K562 (cell line): ENCODE data around the gene LCA5L. TPM values are rescaled to one million over a fixed set of nuclear protein-coding genes. Genes with fewer than 3 reads are reported as not detected.
A peak's percentile ranks its signal among the peaks of the same experiment; 100 is the strongest.

Experiments
- ATAC-seq: fragments of 200-7000 bp; cut with Tn5 transposase; 3 replicates; pipeline ENCODE4 v1.9.1; 2020; ENCODE audit warnings: moderate library complexity
- BruUV-seq: library from RNA; stranded (reverse); fragments of 400-500 nt; replicated peaks from 2 replicates; lab custom pipeline; 2021; lab: Mats Ljungman, UMichigan
- CTCF ChIA-PET: fragments of 300-600 bp; formaldehyde crosslinking; extraction: SDS; loops from one replicate; lab custom pipeline; 2021; ENCODE audit warnings: low intra/inter-chr PET ratio; lab: Yijun Ruan, JAX
- POLR2A ChIA-PET: fragments of 300-600, 350-650 bp; sonication (Branson Sonifier 250); formaldehyde crosslinking; extraction: SDS; loops from one replicate; lab custom pipeline; 2021; ENCODE audit warnings: antibody characterized with exemption, inconsistent platforms; lab: Yijun Ruan, JAX
- DNase-seq, 4 experiments: peaks; one replicate each; pipeline versions ENCODE4 v3.0.0 to v3.0.0-alpha.2; 2011 to 2018; ENCODE audit warnings: low spot score in 3 of 4, mixed read lengths in 3 of 4; ENCODE audit errors: extremely low read depth in 1 of 4
- FAIRE-seq: peaks from 2 replicates; lab custom pipeline; 2011; peaks lifted over from hg19 to GRCh38; lab: Jason Lieb, UNC
- H2AFZ ChIP-seq: 2 replicates; pipeline ENCODE4 v1.6.0; 2011; ENCODE audit warnings: low read depth, low read length, control low read depth, inconsistent platforms
- H3K27ac ChIP-seq: fragments of 200-600 bp; 3 replicates; pipeline ENCODE4 v1.8.0; 2011; ENCODE audit warnings: low read depth, mild to moderate bottlenecking, control low read depth, inconsistent platforms, low read length, moderate library complexity, mixed read lengths; ENCODE audit errors: extremely low read depth
- H3K27me3 ChIP-seq, 2 experiments: fragments of 300-600 bp in 1 of 2; 2 replicates in 1 of 2; 3 replicates in 1 of 2; pipeline versions ENCODE4 v1.6.0 to v1.8.0; 2011; ENCODE audit warnings: inconsistent platforms in 2 of 2, low read length in 2 of 2, mild to moderate bottlenecking in 1 of 2, mixed read lengths in 1 of 2, moderate library complexity in 1 of 2; ENCODE audit not compliant: control insufficient read depth in 2 of 2, insufficient read depth in 2 of 2
- H3K36me3 ChIP-seq: fragments of 300-600 bp; 3 replicates; pipeline ENCODE4 v1.8.0; 2011; ENCODE audit warnings: mild to moderate bottlenecking, low read length, inconsistent platforms; ENCODE audit not compliant: control insufficient read depth, insufficient read depth
- H3K4me1 ChIP-seq, 2 experiments: fragments of 200-600 bp in 1 of 2; replicated peaks in 1 of 2; 2 replicates in 1 of 2; 3 replicates in 1 of 2; pipeline versions ENCODE4 v1.5.1 to v1.8.0; 2011; ENCODE audit warnings: inconsistent platforms in 2 of 2, low read length in 2 of 2, mild to moderate bottlenecking in 1 of 2, mixed read lengths in 1 of 2, moderate library complexity in 1 of 2; ENCODE audit not compliant: control insufficient read depth in 2 of 2, insufficient read depth in 2 of 2
- H3K4me2 ChIP-seq: 2 replicates; pipeline ENCODE4 v1.6.1; 2011; ENCODE audit warnings: low read length, control low read depth, inconsistent platforms, mixed read lengths; ENCODE audit not compliant: insufficient read depth
- H3K4me3 ChIP-seq: fragments of 200-600 bp; sonication (generic), shearing (Covaris generic); 2 replicates; pipeline ENCODE4 v1.5.1; 2016; ENCODE audit warnings: control low read depth, inconsistent platforms
- H3K79me2 ChIP-seq: fragments of 200-600 bp; 3 replicates; pipeline ENCODE4 v1.8.0; 2011; ENCODE audit warnings: low read length, inconsistent platforms; ENCODE audit not compliant: control insufficient read depth, insufficient read depth
- H3K9ac ChIP-seq, 2 experiments: 2 replicates each; pipeline versions ENCODE4 v1.6.0 to v1.6.1; 2011; ENCODE audit warnings: low read depth in 2 of 2, low read length in 2 of 2, control low read depth in 1 of 2, inconsistent platforms in 1 of 2, mild to moderate bottlenecking in 1 of 2, mixed read lengths in 1 of 2; ENCODE audit not compliant: insufficient read depth in 1 of 2
- H3K9me1 ChIP-seq: one replicate; pipeline ENCODE4 v1.6.0; 2011; ENCODE audit warnings: inconsistent platforms, mild to moderate bottlenecking, low read length, moderate library complexity; ENCODE audit not compliant: control insufficient read depth, insufficient read depth
- H3K9me3 ChIP-seq: replicated peaks from 2 replicates; pipeline ENCODE4 v1.5.1; 2011; ENCODE audit warnings: low read depth, low read length, inconsistent platforms; ENCODE audit not compliant: control insufficient read depth, insufficient read depth
- H4K20me1 ChIP-seq: replicated peaks from 2 replicates; pipeline ENCODE4 v1.6.1; 2011; ENCODE audit warnings: low read length, inconsistent platforms, mixed read lengths; ENCODE audit not compliant: control insufficient read depth, insufficient read depth
- CBFA2T2 ChIP-seq: fragments of 450-650 bp; conservative IDR thresholded peaks from 2 replicates; pipeline ENCODE4 v1.6.1; 2017; ENCODE audit warnings: mild to moderate bottlenecking
- LARP7 ChIP-seq: fragments of 450-650 bp; IDR thresholded peaks from 2 replicates; pipeline ENCODE4 v1.6.1; 2016
- NUFIP1 ChIP-seq: fragments of 450-650 bp; IDR thresholded peaks from 2 replicates; pipeline ENCODE4 v1.6.1; 2018; ENCODE audit not compliant: partially characterized antibody
- PHF21A ChIP-seq: fragments of 450-650 bp; IDR thresholded peaks from 2 replicates; pipeline ENCODE4 v1.6.1; 2017; ENCODE audit warnings: low read depth, borderline replicate concordance
- RERE ChIP-seq: sonication (generic); formaldehyde crosslinking; IDR thresholded peaks from 2 replicates; pipeline ENCODE4 v1.8.0; 2023; ENCODE audit warnings: missing genetic modification reagents, mild to moderate bottlenecking, borderline replicate concordance
- SMARCB1 ChIP-seq: IDR thresholded peaks from 2 replicates; pipeline ENCODE4 v1.6.1; 2011; ENCODE audit warnings: improper control_type of control experiment, low read depth; ENCODE audit not compliant: insufficient read length
- STAT5A ChIP-seq: IDR thresholded peaks from 2 replicates; pipeline ENCODE4 v1.6.1; 2012; ENCODE audit warnings: low read length, inconsistent platforms, borderline replicate concordance
- ZBTB49 ChIP-seq: sonication (generic); formaldehyde crosslinking; IDR thresholded peaks from 2 replicates; pipeline ENCODE4 v1.8.0; 2022; ENCODE audit warnings: missing genetic modification reagents, mild to moderate bottlenecking, borderline replicate concordance
- ZKSCAN3 ChIP-seq: fragments of 250-450 bp; sonication (Bioruptor Pico); IDR thresholded peaks from 2 replicates; pipeline ENCODE4 v1.4.0; 2020
- WGBS: fragments of 100-300 bp; shearing (Covaris generic); methylation state at CpG from one replicate; pipeline ENCODE4 v1.1.6; 2016; ENCODE audit warnings: low coverage, mixed read lengths; ENCODE audit not compliant: insufficient coverage; ENCODE audit errors: missing lambda C conversion rate; 5-methylcytosine and 5-hydroxymethylcytosine counted together
- in situ Hi-C: fragments of 300-500 bp; cut with MboI; formaldehyde crosslinking; loops from 4 replicates; pipeline ENCODE4 v1.15.0; 2018; ENCODE audit warnings: inconsistent platforms, mixed read lengths
- intact Hi-C: fragments of 100-400 bp; cut with micrococcal nuclease; formaldehyde crosslinking; loops from 2 replicates; pipeline ENCODE4 v1.14.2; 2022
- polyA plus RNA-seq, 8 experiments: library from polyadenylated mRNA; depleted of rRNA in 4 of 8; stranded (reverse) in 5 of 8; unstranded in 3 of 8; fragments of >200 nt; fragmentation: Nextera tagmentation in 2 of 8; fragmentation: Illumina TruSeq in 1 of 8; extraction: Ambion mirVana in 2 of 8; extraction: Trizol in 1 of 8; gene quantifications; 2 replicates each; pipeline versions ENCODE4 v1.2.1 to v1.2.3, GENCODE V29; 2011 to 2014; ENCODE audit warnings: inconsistent platforms in 1 of 8, missing spikeins in 1 of 8
- total RNA-seq, 7 experiments: library from RNA; depleted of rRNA in 6 of 7; stranded (reverse); fragments of >200 nt in 6 of 7; fragmentation: Illumina TruSeq in 2 of 7; extraction: Trizol in 2 of 7; gene quantifications; 2 replicates each; pipeline versions ENCODE4 v1.2.1 to v1.2.3, GENCODE V29; 2011 to 2021; ENCODE audit warnings: low replicate concordance in 1 of 7
- TF ChIP-seq, protein P1 (sequence below): sonication (generic); formaldehyde crosslinking; IDR thresholded peaks from 2 replicates; pipeline ENCODE4 v1.8.1; 2023; ENCODE audit warnings: missing genetic modification reagents, mild to moderate bottlenecking, borderline replicate concordance

Gene LCA5L
- total and polyA plus RNA-seq, 9 of the 15 experiments (the other 6 are each of a cell fraction or from before 2014, with no cell fraction given), result 1.8 to 4.9 (median 3.8) TPM

- Histone ChIP-seq H3K27ac (peak overlapping the region; percentile 72), H4K20me1 (no peaks in the 10 kb centered on the region; the same call in 1 of the 2 replicates), H2AFZ (peak overlapping the region; percentile 88), H3K9ac (peak overlapping the region; percentile 63 to 85; a peak in 3 of 4 replicates), H3K4me3 (peak overlapping the region; percentile 45), H3K36me3 (peaks cover 36% of the 10 kb centered on the region), H3K27me3 (no peaks in the 10 kb centered on the region), H3K4me2 (peak overlapping the region; percentile 90), H3K9me1 (no peaks in the 10 kb centered on the region), H3K4me1 (peaks cover 13 to 34% of the 10 kb centered on the region in 2 experiments), H3K79me2 (peaks cover 41% of the 10 kb centered on the region), H3K9me3 (no peaks in the 10 kb centered on the region)
- ChIA-PET POLR2A (no interaction called here), CTCF (interaction anchor here (0.6 to 2.1 kb wide), 6 partner anchors 15 to 1271 kb away, joined by 3 to 14 read pairs (median 4); partner anchors contain the start of gene BRWD1)
- in situ Hi-C loops (loop anchor here (5.0 kb wide), 2 partner anchors 49 to 71 kb away; no protein-coding TSS in a partner anchor), intact Hi-C loops (loop anchor here (1.0 to 5.0 kb wide), 6 partner anchors 16 to 206 kb away; partner anchors contain the start of genes BRWD1 and PSMG1)
- ATAC-seq, result no peak
- BruUV-seq, result no TSS peak
- peak; percentile 42 for FAIRE-seq
- DNase-seq, result no peak
- WGBS, result 1% methylated on average over 10 of the region's 10 CpGs
- TF ChIP-seq NUFIP1, result no peak
- TF ChIP-seq, protein P1, sequence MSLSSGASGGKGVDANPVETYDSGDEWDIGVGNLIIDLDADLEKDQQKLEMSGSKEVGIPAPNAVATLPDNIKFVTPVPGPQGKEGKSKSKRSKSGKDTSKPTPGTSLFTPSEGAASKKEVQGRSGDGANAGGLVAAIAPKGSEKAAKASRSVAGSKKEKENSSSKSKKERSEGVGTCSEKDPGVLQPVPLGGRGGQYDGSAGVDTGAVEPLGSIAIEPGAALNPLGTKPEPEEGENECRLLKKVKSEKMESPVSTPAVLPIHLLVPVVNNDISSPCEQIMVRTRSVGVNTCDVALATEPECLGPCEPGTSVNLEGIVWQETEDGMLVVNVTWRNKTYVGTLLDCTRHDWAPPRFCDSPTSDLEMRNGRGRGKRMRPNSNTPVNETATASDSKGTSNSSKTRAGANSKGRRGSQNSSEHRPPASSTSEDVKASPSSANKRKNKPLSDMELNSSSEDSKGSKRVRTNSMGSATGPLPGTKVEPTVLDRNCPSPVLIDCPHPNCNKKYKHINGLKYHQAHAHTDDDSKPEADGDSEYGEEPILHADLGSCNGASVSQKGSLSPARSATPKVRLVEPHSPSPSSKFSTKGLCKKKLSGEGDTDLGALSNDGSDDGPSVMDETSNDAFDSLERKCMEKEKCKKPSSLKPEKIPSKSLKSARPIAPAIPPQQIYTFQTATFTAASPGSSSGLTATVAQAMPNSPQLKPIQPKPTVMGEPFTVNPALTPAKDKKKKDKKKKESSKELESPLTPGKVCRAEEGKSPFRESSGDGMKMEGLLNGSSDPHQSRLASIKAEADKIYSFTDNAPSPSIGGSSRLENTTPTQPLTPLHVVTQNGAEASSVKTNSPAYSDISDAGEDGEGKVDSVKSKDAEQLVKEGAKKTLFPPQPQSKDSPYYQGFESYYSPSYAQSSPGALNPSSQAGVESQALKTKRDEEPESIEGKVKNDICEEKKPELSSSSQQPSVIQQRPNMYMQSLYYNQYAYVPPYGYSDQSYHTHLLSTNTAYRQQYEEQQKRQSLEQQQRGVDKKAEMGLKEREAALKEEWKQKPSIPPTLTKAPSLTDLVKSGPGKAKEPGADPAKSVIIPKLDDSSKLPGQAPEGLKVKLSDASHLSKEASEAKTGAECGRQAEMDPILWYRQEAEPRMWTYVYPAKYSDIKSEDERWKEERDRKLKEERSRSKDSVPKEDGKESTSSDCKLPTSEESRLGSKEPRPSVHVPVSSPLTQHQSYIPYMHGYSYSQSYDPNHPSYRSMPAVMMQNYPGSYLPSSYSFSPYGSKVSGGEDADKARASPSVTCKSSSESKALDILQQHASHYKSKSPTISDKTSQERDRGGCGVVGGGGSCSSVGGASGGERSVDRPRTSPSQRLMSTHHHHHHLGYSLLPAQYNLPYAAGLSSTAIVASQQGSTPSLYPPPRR, result no peak
- no peak for TF ChIP-seq RERE
- no peak for TF ChIP-seq ZKSCAN3 (CRISPR knock-in tag)
- TF ChIP-seq CBFA2T2, result no peak
- TF ChIP-seq STAT5A, result no peak
- TF ChIP-seq LARP7, result no peak; the same call in 1 of the 2 replicates
- TF ChIP-seq PHF21A, result no peak
- TF ChIP-seq SMARCB1, result no peak
- no peak for TF ChIP-seq ZBTB49 (CRISPR knock-in tag)
Observed at GRCh38 chr21:39388811-39389155, 56.8 kb downstream of the LCA5L start.
